ENCODE results near the gene TRPM3. TPM values are rescaled to one million over a fixed set of nuclear protein-coding genes. Genes with fewer than 3 reads are reported as not detected.

The TRPM3 gene
- total RNA-seq: 0.11 and 0.13 TPM in 2 replicates

DNA sequence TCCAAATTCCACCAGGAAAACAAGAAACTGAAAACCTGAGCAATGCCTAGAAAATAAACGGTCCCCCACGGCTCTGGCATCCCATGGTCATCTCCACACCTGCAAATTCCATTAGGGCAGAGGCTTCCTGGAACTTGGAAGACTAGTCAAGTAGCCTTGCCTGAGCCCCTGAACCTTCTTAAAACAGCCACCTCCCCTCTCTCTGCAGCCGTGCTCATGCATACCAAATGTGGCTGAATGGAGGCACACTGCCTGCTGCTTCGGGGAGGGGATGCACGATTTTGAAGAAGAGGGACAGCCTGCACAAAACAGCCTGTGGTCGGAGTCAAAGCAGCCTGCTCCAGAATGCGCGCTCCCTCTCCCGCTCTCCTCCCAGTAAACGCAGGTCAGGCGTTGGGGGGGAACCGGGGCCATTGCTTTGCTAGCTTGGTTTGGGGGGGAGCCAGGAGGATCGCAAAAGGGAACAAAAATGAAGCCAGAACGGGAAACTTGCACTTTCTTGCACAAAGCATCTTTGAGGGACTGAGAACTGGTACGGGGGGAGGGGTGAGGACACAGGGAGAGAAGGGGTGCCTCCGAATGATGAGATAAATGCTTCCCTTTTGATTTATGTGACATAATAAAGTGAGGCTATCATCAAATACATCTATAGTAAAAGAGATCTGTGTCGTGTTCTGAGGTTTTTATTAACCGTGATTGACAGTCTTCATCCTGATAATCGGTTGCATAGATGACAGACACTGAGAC, at the start of gene TRPM3:
TSS of gene TRPM3 (minus strand) at position 347 of the 747 bp plus-strand sequence. CDS start at position 80, 267 bp downstream.

Small RNA genes lying within 50 kb of the gene (small RNA-seq; reads per million reads assigned to genes)
- gene MIR204 (5.1 reads per million, percentile 90 among the genes with 10 or more reads in this experiment), gene RN7SL726P (not detected)
